KOPT-K1 (cell line): ENCODE data around the gene FMO5.
"Not testable (repeated sequence)": the region's sequence is repeated elsewhere in the genome, so short reads cannot be mapped to it uniquely, and the experiment has no call there.

ENCODE experiments used
- H3K27ac ChIP-seq: fragments of 200-600 bp; sonication (generic); 2 replicates; pipeline ENCODE4 v1.5.1; 2016; ENCODE audit warnings: antibody characterized with exemption, mild to moderate bottlenecking, low read depth, low read length; ENCODE audit not compliant: poor library complexity, severe bottlenecking
- H3K36me3 ChIP-seq: fragments of 200-600 bp; sonication (generic); 2 replicates; pipeline ENCODE4 v1.5.1; 2017; ENCODE audit warnings: antibody characterized with exemption, mild to moderate bottlenecking, low read length, moderate library complexity; ENCODE audit not compliant: insufficient read depth
- H3K9me3 ChIP-seq: fragments of 200-600 bp; sonication (generic); 2 replicates; pipeline ENCODE4 v1.5.1; 2017; ENCODE audit warnings: antibody characterized with exemption, low read length, mild to moderate bottlenecking; ENCODE audit not compliant: insufficient read depth, poor library complexity, severe bottlenecking

The FMO5 gene

GRCh38 chr1:147243841-147244240, 18.7 kb upstream of the FMO5 start:
- Histone ChIP-seq H3K9me3 (peaks cover 15% of the 10 kb centered on the region), H3K27ac (peak overlapping the region; percentile 86), H3K36me3 (no peaks in the 10 kb centered on the region)

GRCh38 chr1:147243228-147243685, 18.1 kb upstream of the FMO5 start:
- Histone ChIP-seq H3K36me3 (no peaks in the 10 kb centered on the region), H3K27ac (peak overlapping the region; percentile 86), H3K9me3 (peaks cover 11% of the 10 kb centered on the region)

- peak within 1 kb of the TSS; percentile 86 for H3K27ac ChIP-seq
- peaks cover 5% of the 10 kb centered on the region for H3K9me3 ChIP-seq
- H3K36me3 ChIP-seq = no peaks in the 10 kb centered on the region
Measured at GRCh38 chr1:147242449-147243227, 17.5 kb upstream of the FMO5 start, which contains the start of gene CHD1L. Gene CHD1L, plus strand, starts transcription at chr1:147242684. Its CDS starts 20 bp downstream, at chr1:147242704.

GRCh38 chr1:147241934-147242448, 16.9 kb upstream of the FMO5 start:
- Histone ChIP-seq H3K27ac (peak overlapping the region; percentile 86), H3K36me3 (no peaks in the 10 kb centered on the region), H3K9me3 (peaks cover 6% of the 10 kb centered on the region)

GRCh38 chr1:147240131-147240721, 15.1 kb upstream of the FMO5 start:
- H3K9me3 ChIP-seq = peaks cover 24% of the 10 kb centered on the region
- not testable (repeated sequence) for H3K36me3 ChIP-seq, H3K27ac ChIP-seq

GRCh38 chr1:147238925-147239820, 14.0 kb upstream of the FMO5 start:
- peaks cover 29% of the 10 kb centered on the region for H3K9me3 ChIP-seq
- no peak overlapping the region for H3K27ac ChIP-seq
- no peaks in the 10 kb centered on the region for H3K36me3 ChIP-seq

GRCh38 chr1:147238053-147238902, 13.1 kb upstream of the FMO5 start:
- H3K27ac ChIP-seq = no peak overlapping the region
- no peaks in the 10 kb centered on the region for H3K36me3 ChIP-seq
- peaks cover 31% of the 10 kb centered on the region for H3K9me3 ChIP-seq

- Histone ChIP-seq H3K27ac (no peak overlapping the region), H3K36me3 (no peaks in the 10 kb centered on the region), H3K9me3 (peaks cover 32% of the 10 kb centered on the region)
Measured at GRCh38 chr1:147236959-147237791, 12.0 kb upstream of the FMO5 start.

GRCh38 chr1:147236448-147236847, 11.3 kb upstream of the FMO5 start:
- H3K9me3 ChIP-seq = peaks cover 39% of the 10 kb centered on the region
- H3K27ac ChIP-seq = no peak overlapping the region
- no peaks in the 10 kb centered on the region for H3K36me3 ChIP-seq

GRCh38 chr1:147235822-147236221, 10.7 kb upstream of the FMO5 start:
- H3K27ac ChIP-seq = no peak overlapping the region
- H3K9me3 ChIP-seq = peaks cover 39% of the 10 kb centered on the region
- H3K36me3 ChIP-seq = no peaks in the 10 kb centered on the region

GRCh38 chr1:147233903-147234302, 8.8 kb upstream of the FMO5 start:
- not testable (repeated sequence) for H3K36me3 ChIP-seq, H3K27ac ChIP-seq
- H3K9me3 ChIP-seq = peaks cover 39% of the 10 kb centered on the region

- not testable (repeated sequence) for H3K27ac ChIP-seq, H3K36me3 ChIP-seq
- peaks cover 24% of the 10 kb centered on the region for H3K9me3 ChIP-seq
Measured at GRCh38 chr1:147231032-147231431, 5.9 kb upstream of the FMO5 start.

- H3K36me3 ChIP-seq = no peaks in the 10 kb centered on the region
- H3K27ac ChIP-seq = no peak overlapping the region
- no peaks in the 10 kb centered on the region for H3K9me3 ChIP-seq
Measured at GRCh38 chr1:147223740-147224615, 1.2 kb downstream of the FMO5 start.
